Right lobe of liver (tissue), 4 donors: Measurements from ENCODE around the gene STYK1.

Source experiments
- POLR2A ChIP-seq: fragments of 450-650 bp; IDR thresholded peaks from one replicate; pipeline ENCODE4 v1.6.1; 2017; ENCODE audit warnings: antibody characterized with exemption, mild to moderate bottlenecking
- TF ChIP-seq, protein P1 (sequence below), 4 donors: fragments of 200-600 bp in 3 of 4; fragments of 450-650 bp in 1 of 4; IDR thresholded peaks; one replicate each; pipeline versions ENCODE4 v1.5.1 to v1.8.0; 2016 to 2022; ENCODE audit warnings: antibody characterized with exemption in 4 of 4, mild to moderate bottlenecking in 2 of 4
- donor health status: DM: no; HTN: no; CAD: no.
- donor health status: DM: no; HTN: no; CAD: no.
- donor health status: DM: no; HTN: yes; CAD: no.

DNA sequence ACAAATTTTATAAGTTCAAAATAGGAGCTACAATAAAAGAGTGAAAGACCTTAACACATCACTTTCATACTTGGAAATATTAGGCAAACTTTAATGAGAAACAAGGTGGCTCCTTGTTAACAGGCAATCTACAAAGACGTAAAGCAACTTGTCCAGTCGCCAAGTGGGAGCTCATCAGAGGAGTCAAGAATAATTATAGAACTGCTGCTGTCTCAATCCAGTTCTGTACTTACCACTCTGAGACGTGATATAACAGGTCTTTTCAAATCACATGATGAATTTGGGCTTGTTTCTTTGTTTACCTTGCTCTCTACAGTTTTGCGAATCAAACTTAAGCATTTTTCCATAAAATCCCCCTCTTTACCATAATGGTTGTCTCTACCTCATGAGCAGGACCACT lies 45.6 kb upstream of the STYK1 start:
- TF ChIP-seq, protein P1, sequence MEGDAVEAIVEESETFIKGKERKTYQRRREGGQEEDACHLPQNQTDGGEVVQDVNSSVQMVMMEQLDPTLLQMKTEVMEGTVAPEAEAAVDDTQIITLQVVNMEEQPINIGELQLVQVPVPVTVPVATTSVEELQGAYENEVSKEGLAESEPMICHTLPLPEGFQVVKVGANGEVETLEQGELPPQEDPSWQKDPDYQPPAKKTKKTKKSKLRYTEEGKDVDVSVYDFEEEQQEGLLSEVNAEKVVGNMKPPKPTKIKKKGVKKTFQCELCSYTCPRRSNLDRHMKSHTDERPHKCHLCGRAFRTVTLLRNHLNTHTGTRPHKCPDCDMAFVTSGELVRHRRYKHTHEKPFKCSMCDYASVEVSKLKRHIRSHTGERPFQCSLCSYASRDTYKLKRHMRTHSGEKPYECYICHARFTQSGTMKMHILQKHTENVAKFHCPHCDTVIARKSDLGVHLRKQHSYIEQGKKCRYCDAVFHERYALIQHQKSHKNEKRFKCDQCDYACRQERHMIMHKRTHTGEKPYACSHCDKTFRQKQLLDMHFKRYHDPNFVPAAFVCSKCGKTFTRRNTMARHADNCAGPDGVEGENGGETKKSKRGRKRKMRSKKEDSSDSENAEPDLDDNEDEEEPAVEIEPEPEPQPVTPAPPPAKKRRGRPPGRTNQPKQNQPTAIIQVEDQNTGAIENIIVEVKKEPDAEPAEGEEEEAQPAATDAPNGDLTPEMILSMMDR (IDR thresholded peaks at IDR 0.05), result no peak
- no peak for TF ChIP-seq POLR2A
